KMS-11 (cell line): ENCODE measurements around the gene RC3H1.

Source experiments
- H2AFZ ChIP-seq: fragments of 200-600 bp; sonication (generic); 2 replicates; pipeline ENCODE4 v1.6.1; 2016; ENCODE audit warnings: antibody characterized with exemption, mixed run types, low read depth
- H3K27ac ChIP-seq: fragments of 200-600 bp; sonication (generic); 2 replicates; pipeline ENCODE4 v1.6.1; 2016; ENCODE audit warnings: mild to moderate bottlenecking, mixed run types
- H3K27me3 ChIP-seq: fragments of 200-600 bp; sonication (generic); 2 replicates; pipeline ENCODE4 v1.6.1; 2017; ENCODE audit warnings: mild to moderate bottlenecking, low read depth, mixed run types, moderate library complexity; ENCODE audit not compliant: insufficient read depth
- H3K36me3 ChIP-seq: fragments of 200-600 bp; sonication (generic); 2 replicates; pipeline ENCODE4 v1.6.1; 2017; ENCODE audit warnings: mild to moderate bottlenecking, mixed run types; ENCODE audit not compliant: insufficient read depth
- H3K4me1 ChIP-seq: fragments of 200-600 bp; sonication (generic); 2 replicates; pipeline ENCODE4 v1.6.1; 2016; ENCODE audit warnings: mild to moderate bottlenecking, low read depth, mixed run types; ENCODE audit not compliant: poor library complexity, severe bottlenecking
- H3K4me2 ChIP-seq: fragments of 200-600 bp; sonication (generic); 2 replicates; pipeline ENCODE4 v1.7.0; 2016; ENCODE audit warnings: mild to moderate bottlenecking, mixed run types
- H3K4me3 ChIP-seq: fragments of 200-600 bp; sonication (generic); IDR thresholded peaks from 2 replicates; pipeline ENCODE4 v1.6.1; 2017; ENCODE audit warnings: low read depth, low read length, mixed read lengths; ENCODE audit not compliant: insufficient read depth
- H3K79me2 ChIP-seq: fragments of 200-600 bp; sonication (generic); 2 replicates; pipeline ENCODE4 v1.6.1; 2016; ENCODE audit warnings: low read depth, mixed run types; ENCODE audit not compliant: insufficient read depth
- H3K9ac ChIP-seq: fragments of 200-600 bp; sonication (generic); 2 replicates; pipeline ENCODE4 v1.6.1; 2016; ENCODE audit warnings: mild to moderate bottlenecking, mixed run types
- H4K20me1 ChIP-seq: fragments of 200-600 bp; sonication (generic); 2 replicates; pipeline ENCODE4 v1.6.1; 2016; ENCODE audit warnings: mild to moderate bottlenecking, mixed run types; ENCODE audit not compliant: insufficient read depth
- CTCF ChIP-seq: fragments of 200-600 bp; sonication (generic); conservative IDR thresholded peaks from 2 replicates; pipeline ENCODE4 v1.6.1; 2017; ENCODE audit warnings: low read depth, mild to moderate bottlenecking, antibody characterized with exemption, low read length, moderate library complexity, mixed read lengths

The RC3H1 gene

GRCh38 chr1:173886746-173887611 lies 135.2 kb downstream of the RC3H1 start:
- no peaks in the 10 kb centered on the region for H3K27me3 ChIP-seq
- H3K4me3 ChIP-seq, result no peak overlapping the region
- no peak overlapping the region for H3K27ac ChIP-seq
- no peak overlapping the region for H2AFZ ChIP-seq
- no peaks in the 10 kb centered on the region for H4K20me1 ChIP-seq
- no peak overlapping the region for H3K4me2 ChIP-seq
- TF ChIP-seq CTCF, result no peak
- H3K4me1 ChIP-seq, result no peaks in the 10 kb centered on the region
- H3K79me2 ChIP-seq, result no peaks in the 10 kb centered on the region
- no peaks in the 10 kb centered on the region for H3K36me3 ChIP-seq
- no peak overlapping the region for H3K9ac ChIP-seq

- no peak overlapping the region for H3K4me2 ChIP-seq
- H3K4me1 ChIP-seq, result no peaks in the 10 kb centered on the region
- no peak for TF ChIP-seq CTCF
- H3K27me3 ChIP-seq, result no peaks in the 10 kb centered on the region
- H3K9ac ChIP-seq, result no peak overlapping the region
- no peaks in the 10 kb centered on the region for H3K36me3 ChIP-seq
- H3K27ac ChIP-seq, result no peak overlapping the region
- no peak overlapping the region for H2AFZ ChIP-seq
- no peaks in the 10 kb centered on the region for H3K79me2 ChIP-seq
- H4K20me1 ChIP-seq, result no peaks in the 10 kb centered on the region
- no peak overlapping the region for H3K4me3 ChIP-seq
Measured at GRCh38 chr1:173884701-173885100, 137.5 kb downstream of the RC3H1 start.
